Colon (tissue), 2 donors: ENCODE measurements around the gene CMTR1.

Experiments used
- FAIRE-seq: peaks from 2 replicates; lab custom pipeline; 2012; peaks lifted over from hg19 to GRCh38; lab: Jason Lieb, UNC
- donor health status: control.
- donor health status: control.

The CMTR1 gene

GRCh38 chr6:37512400-37513011 is 79.5 kb downstream of the CMTR1 start:
- FAIRE-seq: no peak

GRCh38 chr6:37513155-37513554 is 80.1 kb downstream of the CMTR1 start:
- FAIRE-seq: no peak

- FAIRE-seq: no peak
Observed at GRCh38 chr6:37513576-37513975, 80.6 kb downstream of the CMTR1 start.

- no peak for FAIRE-seq
Observed at GRCh38 chr6:37514321-37514771, 81.3 kb downstream of the CMTR1 start.

GRCh38 chr6:37514837-37515236 is 81.8 kb downstream of the CMTR1 start:
- FAIRE-seq: no peak

GRCh38 chr6:37515712-37516075 is 82.7 kb downstream of the CMTR1 start:
- FAIRE-seq: no peak

- no peak for FAIRE-seq
Observed at GRCh38 chr6:37516076-37516919, 83.3 kb downstream of the CMTR1 start.

GRCh38 chr6:37516920-37517405 is 83.9 kb downstream of the CMTR1 start:
- FAIRE-seq: no peak

- FAIRE-seq: no peak
Observed at GRCh38 chr6:37517411-37517812, 84.4 kb downstream of the CMTR1 start.

- no peak for FAIRE-seq
Observed at GRCh38 chr6:37518116-37518515, 85.1 kb downstream of the CMTR1 start.

- no peak for FAIRE-seq
Observed at GRCh38 chr6:37519461-37519860, 86.4 kb downstream of the CMTR1 start.

- no peak for FAIRE-seq
Observed at GRCh38 chr6:37520926-37521325, 87.9 kb downstream of the CMTR1 start.

GRCh38 chr6:37521674-37522073 is 88.7 kb downstream of the CMTR1 start:
- no peak for FAIRE-seq

GRCh38 chr6:37522836-37523235 is 89.8 kb downstream of the CMTR1 start:
- no peak for FAIRE-seq

GRCh38 chr6:37523412-37523811 is 90.4 kb downstream of the CMTR1 start:
- no peak for FAIRE-seq

GRCh38 chr6:37524025-37524969 is 91.3 kb downstream of the CMTR1 start:
- no peak for FAIRE-seq

- FAIRE-seq: no peak
Observed at GRCh38 chr6:37524970-37525318, 91.9 kb downstream of the CMTR1 start.

GRCh38 chr6:37525460-37526357 is 92.7 kb downstream of the CMTR1 start:
- FAIRE-seq: no peak

- no peak for FAIRE-seq
Observed at GRCh38 chr6:37528541-37528940, 95.5 kb downstream of the CMTR1 start.

- FAIRE-seq: no peak
Observed at GRCh38 chr6:37530297-37530696, 97.3 kb downstream of the CMTR1 start.

- FAIRE-seq: no peak
Observed at GRCh38 chr6:37531026-37531425, 98.0 kb downstream of the CMTR1 start.
